Fibroblast of lung (primary cell): ENCODE results near the gene CACNA1A.

Experiments used
- EZH2 ChIP-seq: IDR thresholded peaks from 2 replicates; pipeline ENCODE4 v1.5.1; 2012; ENCODE audit warnings: low read length, control low read depth, mild to moderate bottlenecking; ENCODE audit errors: missing control alignments
- TF ChIP-seq, protein P1 (sequence below), 2 donors: IDR thresholded peaks in 1 of 2; conservative IDR thresholded peaks in 1 of 2; 1 replicate in 1 of 2; 2 replicates in 1 of 2; pipeline ENCODE4 v1.5.1; 2011 to 2012; ENCODE audit warnings: low read length in 2 of 2, control low read depth in 1 of 2, inconsistent platforms in 1 of 2, low read depth in 1 of 2, mild to moderate bottlenecking in 1 of 2

DNA sequence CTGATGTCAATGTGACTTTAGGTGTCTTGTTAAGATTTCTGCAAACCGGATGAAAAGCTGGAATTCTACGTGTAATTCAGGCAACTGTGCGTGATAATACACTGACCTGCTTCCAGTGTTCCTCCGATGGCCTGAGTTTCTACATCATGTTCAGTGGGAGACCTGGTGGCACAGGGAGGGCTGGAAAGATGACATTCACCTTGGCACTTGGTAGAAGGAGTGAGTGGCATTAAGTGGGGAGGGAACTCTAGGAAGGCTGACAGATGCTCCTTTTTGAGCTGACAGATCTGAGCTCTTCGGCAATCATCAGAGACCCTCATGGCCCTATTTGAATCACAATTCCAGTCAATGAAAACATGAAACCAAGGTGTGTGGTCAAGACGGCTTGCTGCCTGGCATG is 4.0 kb downstream of the CACNA1A start:
- TF ChIP-seq, protein P1, sequence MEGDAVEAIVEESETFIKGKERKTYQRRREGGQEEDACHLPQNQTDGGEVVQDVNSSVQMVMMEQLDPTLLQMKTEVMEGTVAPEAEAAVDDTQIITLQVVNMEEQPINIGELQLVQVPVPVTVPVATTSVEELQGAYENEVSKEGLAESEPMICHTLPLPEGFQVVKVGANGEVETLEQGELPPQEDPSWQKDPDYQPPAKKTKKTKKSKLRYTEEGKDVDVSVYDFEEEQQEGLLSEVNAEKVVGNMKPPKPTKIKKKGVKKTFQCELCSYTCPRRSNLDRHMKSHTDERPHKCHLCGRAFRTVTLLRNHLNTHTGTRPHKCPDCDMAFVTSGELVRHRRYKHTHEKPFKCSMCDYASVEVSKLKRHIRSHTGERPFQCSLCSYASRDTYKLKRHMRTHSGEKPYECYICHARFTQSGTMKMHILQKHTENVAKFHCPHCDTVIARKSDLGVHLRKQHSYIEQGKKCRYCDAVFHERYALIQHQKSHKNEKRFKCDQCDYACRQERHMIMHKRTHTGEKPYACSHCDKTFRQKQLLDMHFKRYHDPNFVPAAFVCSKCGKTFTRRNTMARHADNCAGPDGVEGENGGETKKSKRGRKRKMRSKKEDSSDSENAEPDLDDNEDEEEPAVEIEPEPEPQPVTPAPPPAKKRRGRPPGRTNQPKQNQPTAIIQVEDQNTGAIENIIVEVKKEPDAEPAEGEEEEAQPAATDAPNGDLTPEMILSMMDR (conservative IDR thresholded peaks at IDR 0.05 in 1 of 2, IDR thresholded peaks at IDR 0.05 in 1 of 2; ENCODE audit: low read depth in 1 of 2, low read length in 2 of 2) = no peak
- no peak for TF ChIP-seq EZH2
